PFSK-1 (cell line): Measurements from ENCODE around the gene TCF20.

Experiments used
- POLR2AphosphoS5 ChIP-seq: IDR thresholded peaks from 2 replicates; pipeline ENCODE4 v1.6.1; 2012; ENCODE audit warnings: low read depth, mild to moderate bottlenecking, control low read depth, low read length, moderate library complexity
- REST ChIP-seq, 2 experiments: IDR thresholded peaks; 2 replicates each; pipeline versions ENCODE4 v1.6.1 to v1.8.0; 2011 to 2012; ENCODE audit warnings: low read depth in 2 of 2, low read length in 2 of 2, control low read depth in 1 of 2, inconsistent platforms in 1 of 2, mild to moderate bottlenecking in 1 of 2, moderate library complexity in 1 of 2; ENCODE audit not compliant: insufficient read depth in 1 of 2
- SIN3A ChIP-seq: IDR thresholded peaks from 2 replicates; pipeline ENCODE4 v1.6.1; 2012; ENCODE audit warnings: mild to moderate bottlenecking, low read length, moderate library complexity, borderline replicate concordance; ENCODE audit not compliant: insufficient read depth
- TAF1 ChIP-seq: IDR thresholded peaks from 2 replicates; pipeline ENCODE4 v1.6.1; 2012; ENCODE audit warnings: low read length, control low read depth, borderline replicate concordance; ENCODE audit not compliant: insufficient read depth

- TF ChIP-seq POLR2AphosphoS5: no peak
- no peak for TF ChIP-seq REST (IDR thresholded peaks at IDR 0.05; ENCODE audit: insufficient read depth in 1 of 2, low read depth in 2 of 2, low read length in 2 of 2)
- no peak for TF ChIP-seq TAF1
- TF ChIP-seq SIN3A: no peak
These were observed 4.7 kb upstream of the TCF20 start for GRCh38 chr22:42275176-42275575.
